SK-N-MC (cell line): ENCODE results near the gene PRRX1.

Source experiments
- EZH2 ChIP-seq: fragments of 200-600 bp; sonication (generic); IDR thresholded peaks from one replicate; pipeline ENCODE4 v1.6.1; 2017; ENCODE audit warnings: antibody characterized with exemption
- FOXP2 ChIP-seq: optimal IDR thresholded peaks from 2 replicates; pipeline ENCODE3; 2011; ENCODE audit warnings: mild to moderate bottlenecking, moderate library complexity; ENCODE audit not compliant: insufficient read depth; ENCODE audit errors: extremely low read length, control extremely low read depth
- POLR2AphosphoS5 ChIP-seq: IDR thresholded peaks from 2 replicates; pipeline ENCODE4 v1.6.1; 2012; ENCODE audit warnings: mild to moderate bottlenecking, low read depth, low read length, borderline replicate concordance

- no peak for TF ChIP-seq EZH2
- no peak for TF ChIP-seq POLR2AphosphoS5
- no peak for TF ChIP-seq FOXP2
Measured at GRCh38 chr1:170685166-170685565, 21.2 kb downstream of the PRRX1 start.
